Smooth muscle cell (in vitro differentiated cells): ENCODE results near the gene HSPG2. TPM values are rescaled to one million over a fixed set of nuclear protein-coding genes. Genes with fewer than 3 reads are reported as not detected.

Source experiments
- polyA plus RNA-seq: library from polyadenylated mRNA; unstranded; fragments of >200 nt; fragmentation: Nextera tagmentation; extraction: Ambion mirVana; gene quantifications from 2 replicates; pipeline ENCODE4 v1.2.1, GENCODE V29; 2016
- total RNA-seq: library from RNA; depleted of rRNA; stranded (reverse); fragments of >200 nt; gene quantifications from 2 replicates; pipeline ENCODE4 v1.2.3, GENCODE V29; 2014

HSPG2 gene
- total and polyA plus RNA-seq, 2 experiments from 2014 or later, result 40.7 to 46.7 TPM

Other genes starting within 250 kb of the HSPG2 start
- gene USP48, start 154.2 kb downstream of the HSPG2 start, total RNA-seq, result 51.7 and 76.0 TPM in 2 replicates
- 34.5 and 45.3 TPM in 2 replicates for gene USP48, start 154.2 kb downstream of the HSPG2 start, polyA plus RNA-seq
- gene LDLRAD2, start 125.0 kb downstream of the HSPG2 start, total RNA-seq, result 0.04 and 0.13 TPM in 2 replicates
- 6.8 and 7.9 TPM in 2 replicates for gene LDLRAD2, start 125.0 kb downstream of the HSPG2 start, polyA plus RNA-seq
- gene CELA3B, start 39.7 kb upstream of the HSPG2 start, total RNA-seq, result not detected in 2 replicates
- gene CELA3B, start 39.7 kb upstream of the HSPG2 start, polyA plus RNA-seq, result not detected in 2 replicates
- gene CELA3A, start 64.3 kb upstream of the HSPG2 start, total RNA-seq, result not detected in 2 replicates
- not detected in 2 replicates for gene CELA3A, start 64.3 kb upstream of the HSPG2 start, polyA plus RNA-seq
- 407 and 453 TPM in 2 replicates for gene CDC42, start 115.4 kb upstream of the HSPG2 start, total RNA-seq
- 70.2 and 74.0 TPM in 2 replicates for gene CDC42, start 115.4 kb upstream of the HSPG2 start, polyA plus RNA-seq
- 0.18 and 0.49 TPM in 2 replicates for gene WNT4, start 205.8 kb upstream of the HSPG2 start, total RNA-seq
- 0.55 and 2.1 TPM in 2 replicates for gene WNT4, start 205.8 kb upstream of the HSPG2 start, polyA plus RNA-seq